HG03354 (cell line): ENCODE measurements around the gene ACAP1.
"Not testable (repeated sequence)": the region's sequence is repeated elsewhere in the genome, so short reads cannot be mapped to it uniquely, and the experiment has no call there.

ENCODE experiments used
- ATAC-seq: cut with Tn5 transposase; IDR thresholded peaks from one replicate; pipeline ENCODE4 v1.9.1; 2021; ENCODE audit warnings: mild to moderate bottlenecking; ENCODE audit not compliant: unreplicated experiment, poor library complexity, severe bottlenecking

ACAP1 gene

GRCh38 chr17:7327501-7327900, 8.8 kb upstream of the ACAP1 start:
- no peak for ATAC-seq

GRCh38 chr17:7328009-7328408, 8.3 kb upstream of the ACAP1 start:
- no peak for ATAC-seq

- ATAC-seq = peak; percentile 9
Observed at GRCh38 chr17:7328840-7329373, 7.4 kb upstream of the ACAP1 start, which contains the start of gene NEURL4. Gene NEURL4 (minus strand): TSS chr17:7329335. CDS start chr17:7329312, 23 bp downstream.

- peak; percentile 68 for ATAC-seq
Observed at GRCh38 chr17:7329374-7329996, 6.8 kb upstream of the ACAP1 start.

- peak; percentile 48 for ATAC-seq
Observed at GRCh38 chr17:7329997-7330637, 6.2 kb upstream of the ACAP1 start.

GRCh38 chr17:7330638-7331015, 5.7 kb upstream of the ACAP1 start:
- no peak for ATAC-seq

GRCh38 chr17:7332111-7332510, 4.2 kb upstream of the ACAP1 start:
- ATAC-seq = no peak

- not testable (repeated sequence) for ATAC-seq
Observed at GRCh38 chr17:7332600-7333069, 3.7 kb upstream of the ACAP1 start.

- no peak for ATAC-seq
Observed at GRCh38 chr17:7334938-7335538, 1.3 kb upstream of the ACAP1 start.

GRCh38 chr17:7335765-7336164, 564 bp upstream of the ACAP1 start:
- not testable (repeated sequence) for ATAC-seq

GRCh38 chr17:7337600-7337999, 1.3 kb downstream of the ACAP1 start:
- ATAC-seq = not testable (repeated sequence)

GRCh38 chr17:7340179-7340578, 3.9 kb downstream of the ACAP1 start:
- no peak for ATAC-seq

GRCh38 chr17:7341842-7342241, 5.5 kb downstream of the ACAP1 start:
- ATAC-seq = no peak

- no peak for ATAC-seq
Observed at GRCh38 chr17:7343250-7343649, 6.9 kb downstream of the ACAP1 start.

GRCh38 chr17:7346761-7347614, 10.7 kb downstream of the ACAP1 start:
- ATAC-seq = no peak

- ATAC-seq = no peak
Observed at GRCh38 chr17:7347630-7348477, 11.5 kb downstream of the ACAP1 start.

- ATAC-seq = no peak
Observed at GRCh38 chr17:7348478-7349242, 12.3 kb downstream of the ACAP1 start.
